ENCODE measurements around the gene NXPH1.

DNA sequence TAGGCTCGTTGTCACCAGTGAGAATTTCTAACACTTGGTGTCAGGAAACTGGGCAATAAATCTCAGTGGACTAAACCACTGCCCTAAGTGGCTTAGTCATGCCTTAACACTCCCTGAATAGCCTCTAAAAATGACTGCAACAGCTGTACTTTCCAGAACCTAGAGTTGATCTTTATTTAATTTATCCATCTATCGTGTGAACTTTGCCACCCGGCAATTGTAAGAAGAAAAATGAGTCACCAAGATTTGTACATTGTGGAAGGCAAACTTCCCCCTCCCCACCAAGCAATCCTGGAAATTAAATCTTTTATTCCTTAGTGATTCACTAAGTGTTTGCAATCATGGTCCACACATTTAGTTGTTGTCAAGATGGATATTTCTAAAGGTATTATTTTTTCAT is 47.1 kb downstream of the NXPH1 start:
- TF ChIP-seq, protein P1, sequence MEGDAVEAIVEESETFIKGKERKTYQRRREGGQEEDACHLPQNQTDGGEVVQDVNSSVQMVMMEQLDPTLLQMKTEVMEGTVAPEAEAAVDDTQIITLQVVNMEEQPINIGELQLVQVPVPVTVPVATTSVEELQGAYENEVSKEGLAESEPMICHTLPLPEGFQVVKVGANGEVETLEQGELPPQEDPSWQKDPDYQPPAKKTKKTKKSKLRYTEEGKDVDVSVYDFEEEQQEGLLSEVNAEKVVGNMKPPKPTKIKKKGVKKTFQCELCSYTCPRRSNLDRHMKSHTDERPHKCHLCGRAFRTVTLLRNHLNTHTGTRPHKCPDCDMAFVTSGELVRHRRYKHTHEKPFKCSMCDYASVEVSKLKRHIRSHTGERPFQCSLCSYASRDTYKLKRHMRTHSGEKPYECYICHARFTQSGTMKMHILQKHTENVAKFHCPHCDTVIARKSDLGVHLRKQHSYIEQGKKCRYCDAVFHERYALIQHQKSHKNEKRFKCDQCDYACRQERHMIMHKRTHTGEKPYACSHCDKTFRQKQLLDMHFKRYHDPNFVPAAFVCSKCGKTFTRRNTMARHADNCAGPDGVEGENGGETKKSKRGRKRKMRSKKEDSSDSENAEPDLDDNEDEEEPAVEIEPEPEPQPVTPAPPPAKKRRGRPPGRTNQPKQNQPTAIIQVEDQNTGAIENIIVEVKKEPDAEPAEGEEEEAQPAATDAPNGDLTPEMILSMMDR (IDR thresholded peaks at IDR 0.05; ENCODE audit: low read length): no peak
- no peak for TF ChIP-seq EZH2 (IDR thresholded peaks at IDR 0.05; ENCODE audit: borderline replicate concordance, low read length)

Measured in OCI-LY1 (cell line).